ENCODE measurements around the gene ANO4.

DNA sequence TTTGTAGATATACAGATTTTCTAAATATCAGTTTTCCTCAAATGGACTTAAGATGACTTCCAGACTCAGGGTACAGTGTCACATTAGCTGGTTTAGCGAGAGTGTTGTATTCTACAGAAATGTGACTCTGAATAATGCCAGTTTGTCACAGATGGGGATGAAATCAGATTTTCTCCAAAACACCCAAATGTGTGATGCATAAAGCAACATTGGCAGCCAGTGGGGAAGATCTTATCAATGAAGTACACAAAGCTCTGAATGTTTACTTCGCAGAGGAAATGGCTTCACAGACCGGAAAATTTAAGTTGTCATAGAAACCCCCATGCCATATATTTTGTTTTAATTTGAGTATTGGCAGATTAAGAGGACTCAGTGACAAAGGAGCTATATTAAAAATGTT is 29.9 kb downstream of the ANO4 start:
- TF ChIP-seq ZNF121 (tag by site-specific recombination; IDR thresholded peaks at IDR 0.05), result no peak
- TF ChIP-seq CTCF (tag by site-specific recombination; IDR thresholded peaks at IDR 0.05), result no peak
- no peak for TF ChIP-seq ZNF274 (IDR thresholded peaks at IDR 0.05; ENCODE audit: low read length)
- TF ChIP-seq ZNF274 (tag by site-specific recombination; IDR thresholded peaks at IDR 0.05; ENCODE audit: borderline replicate concordance), result no peak
- TF ChIP-seq, protein P1, sequence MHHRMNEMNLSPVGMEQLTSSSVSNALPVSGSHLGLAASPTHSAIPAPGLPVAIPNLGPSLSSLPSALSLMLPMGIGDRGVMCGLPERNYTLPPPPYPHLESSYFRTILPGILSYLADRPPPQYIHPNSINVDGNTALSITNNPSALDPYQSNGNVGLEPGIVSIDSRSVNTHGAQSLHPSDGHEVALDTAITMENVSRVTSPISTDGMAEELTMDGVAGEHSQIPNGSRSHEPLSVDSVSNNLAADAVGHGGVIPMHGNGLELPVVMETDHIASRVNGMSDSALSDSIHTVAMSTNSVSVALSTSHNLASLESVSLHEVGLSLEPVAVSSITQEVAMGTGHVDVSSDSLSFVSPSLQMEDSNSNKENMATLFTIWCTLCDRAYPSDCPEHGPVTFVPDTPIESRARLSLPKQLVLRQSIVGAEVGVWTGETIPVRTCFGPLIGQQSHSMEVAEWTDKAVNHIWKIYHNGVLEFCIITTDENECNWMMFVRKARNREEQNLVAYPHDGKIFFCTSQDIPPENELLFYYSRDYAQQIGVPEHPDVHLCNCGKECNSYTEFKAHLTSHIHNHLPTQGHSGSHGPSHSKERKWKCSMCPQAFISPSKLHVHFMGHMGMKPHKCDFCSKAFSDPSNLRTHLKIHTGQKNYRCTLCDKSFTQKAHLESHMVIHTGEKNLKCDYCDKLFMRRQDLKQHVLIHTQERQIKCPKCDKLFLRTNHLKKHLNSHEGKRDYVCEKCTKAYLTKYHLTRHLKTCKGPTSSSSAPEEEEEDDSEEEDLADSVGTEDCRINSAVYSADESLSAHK (tag by site-specific recombination; IDR thresholded peaks at IDR 0.05), result no peak
- no peak for TF ChIP-seq ZNF140 (tag by site-specific recombination; IDR thresholded peaks at IDR 0.05)
- no peak for TF ChIP-seq ZNF530 (tag by site-specific recombination; IDR thresholded peaks at IDR 0.05; ENCODE audit: low read depth)
- TF ChIP-seq HOXA7 (CRISPR knock-in tag; IDR thresholded peaks at IDR 0.05; ENCODE audit: borderline replicate concordance), result no peak
- TF ChIP-seq ZNF211 (tag by site-specific recombination; IDR thresholded peaks at IDR 0.05; ENCODE audit: low read depth), result no peak
- TF ChIP-seq ZNF416 (tag by site-specific recombination; IDR thresholded peaks at IDR 0.05), result no peak
- no peak for TF ChIP-seq ZNF518A (tag by site-specific recombination; conservative IDR thresholded peaks at IDR 0.05; ENCODE audit: low read depth)
- TF ChIP-seq, protein P2, sequence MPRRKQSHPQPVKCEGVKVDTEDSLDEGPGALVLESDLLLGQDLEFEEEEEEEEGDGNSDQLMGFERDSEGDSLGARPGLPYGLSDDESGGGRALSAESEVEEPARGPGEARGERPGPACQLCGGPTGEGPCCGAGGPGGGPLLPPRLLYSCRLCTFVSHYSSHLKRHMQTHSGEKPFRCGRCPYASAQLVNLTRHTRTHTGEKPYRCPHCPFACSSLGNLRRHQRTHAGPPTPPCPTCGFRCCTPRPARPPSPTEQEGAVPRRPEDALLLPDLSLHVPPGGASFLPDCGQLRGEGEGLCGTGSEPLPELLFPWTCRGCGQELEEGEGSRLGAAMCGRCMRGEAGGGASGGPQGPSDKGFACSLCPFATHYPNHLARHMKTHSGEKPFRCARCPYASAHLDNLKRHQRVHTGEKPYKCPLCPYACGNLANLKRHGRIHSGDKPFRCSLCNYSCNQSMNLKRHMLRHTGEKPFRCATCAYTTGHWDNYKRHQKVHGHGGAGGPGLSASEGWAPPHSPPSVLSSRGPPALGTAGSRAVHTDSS (tag by site-specific recombination; IDR thresholded peaks at IDR 0.05), result no peak
- TF ChIP-seq, protein P3, sequence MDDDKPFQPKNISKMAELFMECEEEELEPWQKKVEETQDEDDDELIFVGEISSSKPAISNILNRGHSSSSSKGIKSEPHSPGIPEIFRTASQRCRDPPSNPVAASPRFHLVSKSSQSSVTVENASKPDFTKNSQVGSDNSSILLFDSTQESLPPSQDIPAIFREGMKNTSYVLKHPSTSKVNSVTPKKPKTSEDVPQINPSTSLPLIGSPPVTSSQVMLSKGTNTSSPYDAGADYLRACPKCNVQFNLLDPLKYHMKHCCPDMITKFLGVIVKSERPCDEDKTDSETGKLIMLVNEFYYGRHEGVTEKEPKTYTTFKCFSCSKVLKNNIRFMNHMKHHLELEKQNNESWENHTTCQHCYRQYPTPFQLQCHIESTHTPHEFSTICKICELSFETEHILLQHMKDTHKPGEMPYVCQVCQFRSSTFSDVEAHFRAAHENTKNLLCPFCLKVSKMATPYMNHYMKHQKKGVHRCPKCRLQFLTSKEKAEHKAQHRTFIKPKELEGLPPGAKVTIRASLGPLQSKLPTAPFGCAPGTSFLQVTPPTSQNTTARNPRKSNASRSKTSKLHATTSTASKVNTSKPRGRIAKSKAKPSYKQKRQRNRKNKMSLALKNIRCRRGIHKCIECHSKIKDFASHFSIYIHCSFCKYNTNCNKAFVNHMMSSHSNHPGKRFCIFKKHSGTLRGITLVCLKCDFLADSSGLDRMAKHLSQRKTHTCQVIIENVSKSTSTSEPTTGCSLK (tag by site-specific recombination; IDR thresholded peaks at IDR 0.05), result no peak
- no peak for TF ChIP-seq MZF1 (tag by site-specific recombination; IDR thresholded peaks at IDR 0.05; ENCODE audit: borderline replicate concordance)
- TF ChIP-seq, protein P4, sequence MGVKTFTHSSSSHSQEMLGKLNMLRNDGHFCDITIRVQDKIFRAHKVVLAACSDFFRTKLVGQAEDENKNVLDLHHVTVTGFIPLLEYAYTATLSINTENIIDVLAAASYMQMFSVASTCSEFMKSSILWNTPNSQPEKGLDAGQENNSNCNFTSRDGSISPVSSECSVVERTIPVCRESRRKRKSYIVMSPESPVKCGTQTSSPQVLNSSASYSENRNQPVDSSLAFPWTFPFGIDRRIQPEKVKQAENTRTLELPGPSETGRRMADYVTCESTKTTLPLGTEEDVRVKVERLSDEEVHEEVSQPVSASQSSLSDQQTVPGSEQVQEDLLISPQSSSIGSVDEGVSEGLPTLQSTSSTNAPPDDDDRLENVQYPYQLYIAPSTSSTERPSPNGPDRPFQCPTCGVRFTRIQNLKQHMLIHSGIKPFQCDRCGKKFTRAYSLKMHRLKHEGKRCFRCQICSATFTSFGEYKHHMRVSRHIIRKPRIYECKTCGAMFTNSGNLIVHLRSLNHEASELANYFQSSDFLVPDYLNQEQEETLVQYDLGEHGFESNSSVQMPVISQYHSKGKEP (tag by site-specific recombination; IDR thresholded peaks at IDR 0.05), result no peak

Measured in HEK293 (cell line).